GM18868 (cell line): Measurements from ENCODE around the gene FLOT1.

Experiments
- ATAC-seq: cut with Tn5 transposase; IDR thresholded peaks from one replicate; pipeline ENCODE4 v1.9.1; 2021; ENCODE audit warnings: mild to moderate bottlenecking, moderate library complexity; ENCODE audit not compliant: unreplicated experiment

Gene FLOT1

DNA sequence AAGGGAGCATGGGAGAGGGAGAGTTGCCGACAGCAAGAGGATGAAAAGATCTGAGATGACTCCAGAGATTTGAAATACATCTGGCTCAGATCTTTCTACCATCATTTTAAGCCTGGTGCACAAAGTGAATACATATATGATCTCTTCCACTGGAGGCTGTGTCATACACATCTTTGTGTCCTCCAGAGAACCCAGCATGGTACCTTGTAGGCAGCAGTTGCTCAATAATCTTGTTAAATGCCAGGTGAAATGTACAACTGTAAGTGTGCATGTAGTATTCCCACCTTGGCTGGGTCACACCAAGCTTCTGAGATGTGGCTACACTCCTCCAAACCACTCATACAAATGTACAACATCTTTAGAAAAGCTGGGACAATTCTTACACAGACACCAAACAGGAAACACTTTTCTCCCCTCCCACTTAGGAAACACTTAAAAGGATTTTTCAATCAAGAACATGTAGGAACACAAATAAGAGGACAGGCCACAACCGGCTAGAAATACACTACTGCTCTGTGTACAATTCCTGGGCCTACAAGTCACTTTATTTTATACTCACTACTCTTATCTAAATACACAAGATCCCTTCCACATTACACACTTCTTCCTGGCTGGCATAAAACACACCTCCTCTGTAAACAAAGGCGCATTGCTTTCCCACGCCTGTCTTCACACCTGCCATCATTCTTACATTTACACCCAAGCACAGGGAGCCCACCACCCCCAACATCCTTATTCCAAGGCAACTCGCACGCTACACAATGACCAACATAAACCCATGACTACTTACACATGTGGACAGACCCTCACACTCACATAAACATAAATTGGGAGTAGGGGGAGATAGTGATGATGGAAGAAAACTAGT lies 5.6 kb upstream of the FLOT1 start:
- no peak for ATAC-seq

- no peak for ATAC-seq
Observed at GRCh38 chr6:30747300-30747687, 4.8 kb upstream of the FLOT1 start.

GRCh38 chr6:30744054-30744805 lies 1.7 kb upstream of the FLOT1 start, which contains the start of gene IER3:
IER3 (minus strand) TSS chr6:30744547; CDS start chr6:30744518, 29 bp downstream.
- peak; percentile 36 for ATAC-seq

DNA sequence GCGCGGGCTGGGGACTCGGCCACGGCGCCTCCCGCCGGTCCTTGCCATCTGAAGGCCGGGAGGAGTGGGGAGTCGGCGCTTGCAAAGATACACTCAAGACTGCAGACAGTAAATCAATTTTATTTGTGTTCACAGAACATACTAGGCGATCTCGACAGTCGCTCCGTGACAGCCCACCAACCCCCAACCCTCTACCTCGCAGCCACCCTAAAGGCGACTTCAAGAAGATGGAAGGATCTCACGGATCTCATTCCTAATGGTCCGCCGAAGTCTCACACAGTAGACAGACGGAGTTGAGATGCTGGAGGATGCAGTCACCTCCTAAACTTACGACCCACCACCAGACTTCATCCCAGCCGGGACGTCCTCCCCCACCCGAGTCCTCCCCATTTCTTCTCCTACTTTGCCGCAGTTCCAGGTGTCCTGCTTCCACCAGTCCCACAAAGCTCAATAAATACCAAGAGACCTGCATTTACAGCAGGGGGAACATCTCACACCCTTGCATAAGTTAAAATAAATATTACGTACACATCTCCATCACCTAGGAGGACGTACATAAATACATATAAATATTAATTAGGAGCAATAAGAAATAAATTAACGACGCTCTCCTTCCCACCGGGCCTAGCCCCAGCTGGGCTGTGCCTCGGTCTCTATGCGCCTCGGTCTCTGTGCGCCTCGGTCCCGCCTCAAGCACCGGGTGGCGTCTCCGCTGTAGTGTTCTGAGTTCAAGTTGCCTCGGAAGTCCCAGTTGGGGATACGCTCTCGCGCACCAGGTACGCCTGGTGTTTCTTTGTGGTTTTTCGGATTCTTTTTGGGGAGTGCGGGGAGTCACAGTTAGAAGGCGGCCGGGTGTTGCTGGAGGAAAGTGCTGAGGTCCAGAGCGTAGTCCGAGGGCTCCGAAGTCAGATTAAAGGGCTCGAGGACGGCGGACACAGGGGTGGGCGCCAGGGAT lies 889 bp upstream of the FLOT1 start:
- no peak for ATAC-seq

GRCh38 chr6:30741789-30742315 lies 635 bp downstream of the FLOT1 start:
- no peak for ATAC-seq

DNA sequence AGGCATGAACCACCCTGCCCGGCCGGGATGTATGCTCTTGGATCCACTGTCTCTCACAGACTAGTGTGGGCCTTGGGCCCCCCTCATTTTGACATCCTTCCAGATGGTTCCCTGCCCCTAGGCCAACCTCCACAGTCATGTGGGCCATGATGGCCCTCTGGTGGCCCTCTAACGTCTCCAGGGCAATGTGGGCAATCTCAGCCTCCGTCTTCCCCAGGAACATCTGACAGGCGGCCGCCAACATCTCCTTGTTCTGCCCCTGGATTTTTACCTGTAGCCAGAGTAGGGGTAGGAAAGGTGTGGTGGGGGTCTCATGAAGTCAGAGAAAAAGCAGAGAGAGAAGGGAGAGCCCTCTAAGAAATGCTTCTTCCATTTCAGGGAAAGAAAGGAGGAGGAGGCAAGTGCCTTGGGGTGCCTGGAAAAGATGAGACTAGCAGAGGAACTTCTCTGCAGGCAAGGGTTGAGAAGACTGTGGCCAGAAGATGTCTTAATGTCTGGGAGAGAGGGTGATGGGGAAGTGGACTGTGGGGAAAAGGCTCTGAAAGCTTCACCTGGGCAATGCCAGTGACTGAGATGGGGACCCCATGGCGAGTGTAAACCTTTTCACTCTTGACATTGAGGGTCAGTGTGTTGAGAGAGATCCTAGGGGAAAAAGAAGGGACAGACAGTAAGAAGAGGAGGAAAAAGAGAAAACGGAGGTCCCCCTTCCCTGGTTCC lies 1.3 kb downstream of the FLOT1 start:
- no peak for ATAC-seq

- ATAC-seq, result no peak
Observed at GRCh38 chr6:30740540-30740870, 2.0 kb downstream of the FLOT1 start.

GRCh38 chr6:30738532-30738931 lies 4.0 kb downstream of the FLOT1 start:
- ATAC-seq, result no peak

GRCh38 chr6:30735668-30736314 lies 6.7 kb downstream of the FLOT1 start:
- peak; percentile 53 for ATAC-seq

DNA sequence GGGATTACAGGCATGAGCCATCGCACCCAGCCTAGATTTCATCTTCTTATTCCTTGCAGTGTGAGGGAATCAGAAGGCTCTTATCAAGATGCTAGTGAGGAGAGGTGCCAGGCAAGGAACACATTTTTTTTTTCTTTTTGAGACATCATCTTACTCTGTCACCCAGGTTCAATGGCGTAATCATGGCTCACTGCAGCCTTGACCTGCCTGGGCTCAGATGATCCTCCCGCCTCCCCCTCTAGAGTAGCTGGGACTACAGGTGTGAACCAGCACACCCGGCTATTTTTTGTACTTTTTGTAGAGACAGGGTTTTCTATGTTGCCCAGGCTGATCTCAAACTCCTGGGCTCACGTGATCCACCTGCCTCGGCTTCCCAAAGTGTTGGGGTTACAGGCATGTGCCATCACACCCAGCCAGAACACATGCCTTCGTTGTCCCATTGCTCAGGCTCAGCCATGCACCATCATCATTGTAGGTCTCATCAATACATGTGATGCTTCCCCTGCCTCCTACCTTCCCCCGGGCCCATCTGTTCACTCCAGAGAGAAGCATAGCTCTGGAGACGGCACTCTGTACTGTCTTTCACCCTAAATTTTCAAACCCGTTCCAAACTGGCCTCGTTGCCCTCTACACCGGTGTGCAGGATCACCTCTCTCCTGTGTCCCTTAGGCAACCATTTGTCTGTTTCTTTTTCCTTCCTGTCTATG lies 10.1 kb downstream of the FLOT1 start:
- no peak for ATAC-seq

- no peak for ATAC-seq
Observed at GRCh38 chr6:30730601-30731435, 11.7 kb downstream of the FLOT1 start.

- no peak for ATAC-seq
Observed at GRCh38 chr6:30727920-30728553, 14.4 kb downstream of the FLOT1 start.

GRCh38 chr6:30726506-30727413 lies 15.7 kb downstream of the FLOT1 start:
- no peak for ATAC-seq

GRCh38 chr6:30725713-30726505 lies 16.6 kb downstream of the FLOT1 start:
- ATAC-seq, result no peak

GRCh38 chr6:30724906-30725667 lies 17.4 kb downstream of the FLOT1 start:
- ATAC-seq, result no peak
